ENCODE results near the gene ROBO3.

Gene ROBO3, protein sequence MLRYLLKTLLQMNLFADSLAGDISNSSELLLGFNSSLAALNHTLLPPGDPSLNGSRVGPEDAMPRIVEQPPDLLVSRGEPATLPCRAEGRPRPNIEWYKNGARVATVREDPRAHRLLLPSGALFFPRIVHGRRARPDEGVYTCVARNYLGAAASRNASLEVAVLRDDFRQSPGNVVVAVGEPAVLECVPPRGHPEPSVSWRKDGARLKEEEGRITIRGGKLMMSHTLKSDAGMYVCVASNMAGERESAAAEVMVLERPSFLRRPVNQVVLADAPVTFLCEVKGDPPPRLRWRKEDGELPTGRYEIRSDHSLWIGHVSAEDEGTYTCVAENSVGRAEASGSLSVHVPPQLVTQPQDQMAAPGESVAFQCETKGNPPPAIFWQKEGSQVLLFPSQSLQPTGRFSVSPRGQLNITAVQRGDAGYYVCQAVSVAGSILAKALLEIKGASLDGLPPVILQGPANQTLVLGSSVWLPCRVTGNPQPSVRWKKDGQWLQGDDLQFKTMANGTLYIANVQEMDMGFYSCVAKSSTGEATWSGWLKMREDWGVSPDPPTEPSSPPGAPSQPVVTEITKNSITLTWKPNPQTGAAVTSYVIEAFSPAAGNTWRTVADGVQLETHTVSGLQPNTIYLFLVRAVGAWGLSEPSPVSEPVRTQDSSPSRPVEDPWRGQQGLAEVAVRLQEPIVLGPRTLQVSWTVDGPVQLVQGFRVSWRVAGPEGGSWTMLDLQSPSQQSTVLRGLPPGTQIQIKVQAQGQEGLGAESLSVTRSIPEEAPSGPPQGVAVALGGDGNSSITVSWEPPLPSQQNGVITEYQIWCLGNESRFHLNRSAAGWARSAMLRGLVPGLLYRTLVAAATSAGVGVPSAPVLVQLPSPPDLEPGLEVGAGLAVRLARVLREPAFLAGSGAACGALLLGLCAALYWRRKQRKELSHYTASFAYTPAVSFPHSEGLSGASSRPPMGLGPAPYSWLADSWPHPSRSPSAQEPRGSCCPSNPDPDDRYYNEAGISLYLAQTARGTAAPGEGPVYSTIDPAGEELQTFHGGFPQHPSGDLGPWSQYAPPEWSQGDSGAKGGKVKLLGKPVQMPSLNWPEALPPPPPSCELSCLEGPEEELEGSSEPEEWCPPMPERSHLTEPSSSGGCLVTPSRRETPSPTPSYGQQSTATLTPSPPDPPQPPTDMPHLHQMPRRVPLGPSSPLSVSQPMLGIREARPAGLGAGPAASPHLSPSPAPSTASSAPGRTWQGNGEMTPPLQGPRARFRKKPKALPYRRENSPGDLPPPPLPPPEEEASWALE (N-terminal part only)

DNA sequence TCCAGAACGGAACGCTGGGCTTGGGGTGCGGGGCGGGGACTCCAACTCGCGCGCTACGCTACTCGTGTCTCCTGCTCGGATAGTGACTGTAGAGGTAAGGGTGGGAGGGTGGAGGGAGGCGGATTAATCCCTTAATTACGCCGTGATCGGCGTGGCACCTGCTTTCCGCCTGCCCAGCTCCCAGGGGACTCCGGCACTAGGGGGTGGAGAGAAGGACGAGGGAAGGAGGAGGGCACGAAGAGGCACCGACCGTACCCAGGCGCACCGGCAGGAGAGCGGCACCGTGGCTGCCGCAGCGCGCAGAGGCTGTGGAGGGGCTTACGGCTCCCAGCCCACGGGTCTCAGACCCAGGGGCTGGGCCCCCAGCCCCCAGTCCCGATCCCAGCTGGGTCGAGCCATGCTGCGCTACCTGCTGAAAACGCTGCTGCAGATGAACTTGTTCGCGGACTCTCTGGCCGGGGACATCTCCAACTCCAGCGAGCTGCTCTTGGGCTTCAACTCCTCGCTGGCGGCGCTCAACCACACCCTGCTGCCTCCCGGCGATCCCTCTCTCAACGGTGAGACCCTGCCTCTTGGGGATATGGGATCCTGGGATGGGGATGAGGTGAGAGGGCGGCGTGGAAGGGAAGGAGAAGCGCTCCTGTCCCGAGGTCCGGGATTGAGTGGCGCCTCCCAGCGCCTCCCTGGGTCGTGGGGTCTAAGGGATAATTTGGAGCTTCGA is at the start of gene ROBO3:
Gene ROBO3 (plus strand): TSS at position 252 of the 721 bp plus-strand sequence. CDS start 146 bp downstream, at position 398.
- no peak for DNase-seq (ENCODE audit: low read depth)

DNA sequence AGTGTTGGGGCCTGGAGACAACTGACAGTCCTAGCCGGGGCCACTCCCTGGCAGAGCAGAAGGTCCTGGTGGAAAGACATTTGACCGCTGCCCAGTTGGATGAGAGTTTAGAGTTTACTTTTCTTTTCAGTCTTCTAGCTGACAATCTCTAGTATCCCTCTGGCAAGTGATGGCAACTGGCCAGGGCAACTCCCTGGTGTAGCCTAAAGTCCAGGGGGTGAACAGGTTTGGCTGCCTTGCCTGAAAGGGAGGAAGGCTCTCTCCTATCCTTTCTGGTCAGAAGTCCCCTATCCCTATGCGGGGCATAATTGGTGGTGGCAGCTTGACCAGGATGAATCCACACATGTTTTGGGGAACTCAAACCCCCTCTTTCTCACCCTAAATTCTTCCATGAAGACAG is 48.2 kb upstream of the ROBO3 start:
- no peak for DNase-seq (ENCODE audit: low read depth)

DNA sequence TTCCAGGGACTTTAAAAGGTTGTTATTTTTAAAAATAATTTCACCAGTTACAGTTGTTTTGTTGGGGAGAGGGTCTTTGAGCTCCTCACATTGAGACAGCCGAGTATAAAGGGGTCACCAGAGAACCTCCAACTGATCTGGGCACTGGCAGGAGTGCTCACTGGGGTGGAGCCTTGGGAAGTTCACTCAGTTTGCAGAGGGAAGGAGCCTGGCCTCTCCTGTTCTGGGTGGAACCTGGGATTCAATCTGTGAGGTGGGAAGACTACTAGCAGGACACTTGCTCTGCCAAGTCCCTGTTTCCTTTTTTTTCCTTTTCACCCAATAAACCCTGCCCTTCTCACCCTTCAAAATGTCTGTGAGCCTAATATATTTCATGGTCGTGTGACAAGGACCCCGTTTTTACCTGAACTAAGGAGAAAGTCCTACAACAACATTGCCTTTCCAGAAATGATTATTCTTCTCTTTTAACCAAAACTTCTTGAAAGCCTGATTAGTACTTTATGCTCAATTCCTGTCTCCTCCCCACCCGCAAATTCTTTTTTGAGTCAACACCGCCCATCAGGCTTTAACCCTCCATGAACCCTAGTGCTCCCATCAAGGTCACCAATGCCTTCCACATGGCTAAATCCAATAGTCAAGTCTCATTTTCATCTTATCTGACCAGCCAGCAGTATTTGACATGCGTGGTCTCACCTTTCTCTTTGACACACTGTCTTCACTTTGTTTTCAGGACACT is 43.1 kb upstream of the ROBO3 start:
- DNase-seq (ENCODE audit: low read depth) = no peak

DNA sequence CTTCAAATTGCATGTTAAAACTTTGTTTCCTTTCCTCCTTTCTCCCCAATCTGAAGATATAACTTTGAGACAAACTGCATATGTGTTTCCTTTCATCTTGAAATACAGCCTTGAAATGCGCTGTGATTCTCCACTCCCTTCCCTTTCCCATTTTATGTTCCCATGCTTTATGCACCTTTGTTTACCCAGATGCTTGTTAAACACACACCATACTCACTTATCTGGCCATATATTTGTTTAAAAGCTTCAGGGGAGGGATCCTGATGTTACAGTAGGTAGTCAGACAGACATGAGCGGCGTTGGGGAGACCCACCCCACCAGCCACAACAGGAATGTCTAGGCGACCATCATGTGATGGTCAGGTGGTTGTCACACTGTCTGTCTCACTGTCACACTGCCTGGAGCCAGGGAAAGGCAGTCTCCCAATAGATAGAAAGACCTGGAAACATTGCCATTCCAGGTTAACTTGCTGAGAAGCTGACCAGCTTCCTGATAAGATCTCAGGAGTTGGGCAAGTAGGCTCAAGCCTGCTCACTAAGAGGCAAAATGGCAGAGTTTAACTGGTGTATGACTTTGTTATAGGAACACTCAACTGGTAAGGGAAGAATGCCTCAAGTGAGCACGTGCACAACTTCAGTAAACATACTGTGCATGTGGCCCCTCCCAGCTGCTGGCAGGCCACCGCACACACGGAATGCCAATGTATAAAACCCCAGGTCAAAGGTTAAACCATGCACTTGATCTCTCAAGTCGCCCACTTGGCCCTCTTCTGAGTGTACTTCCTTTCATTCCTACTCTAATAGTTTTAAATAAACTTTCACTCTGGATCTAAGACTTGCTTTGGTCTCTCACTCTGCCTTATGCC is 41.5 kb upstream of the ROBO3 start:
- DNase-seq (ENCODE audit: low read depth) = no peak

DNA sequence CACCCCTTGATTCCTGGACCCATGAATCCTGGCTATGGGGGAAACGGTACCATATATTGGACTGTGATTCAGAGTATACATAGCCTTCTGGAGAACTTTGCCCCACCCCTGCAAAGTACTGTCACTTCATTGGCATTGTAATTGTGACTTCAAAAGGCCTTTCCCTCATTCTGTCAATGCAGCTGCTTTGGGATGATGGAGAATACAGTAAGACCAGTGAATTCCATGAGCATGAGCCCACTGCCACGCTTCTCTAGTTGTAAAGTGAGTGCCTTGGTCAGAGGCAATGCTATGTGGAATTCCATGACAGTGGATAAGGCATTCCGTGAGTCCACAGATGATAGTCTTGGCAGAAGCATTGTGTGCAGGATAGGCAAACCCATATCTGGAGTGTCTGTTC is 39.4 kb upstream of the ROBO3 start:
- DNase-seq (ENCODE audit: low read depth) = no peak

DNA sequence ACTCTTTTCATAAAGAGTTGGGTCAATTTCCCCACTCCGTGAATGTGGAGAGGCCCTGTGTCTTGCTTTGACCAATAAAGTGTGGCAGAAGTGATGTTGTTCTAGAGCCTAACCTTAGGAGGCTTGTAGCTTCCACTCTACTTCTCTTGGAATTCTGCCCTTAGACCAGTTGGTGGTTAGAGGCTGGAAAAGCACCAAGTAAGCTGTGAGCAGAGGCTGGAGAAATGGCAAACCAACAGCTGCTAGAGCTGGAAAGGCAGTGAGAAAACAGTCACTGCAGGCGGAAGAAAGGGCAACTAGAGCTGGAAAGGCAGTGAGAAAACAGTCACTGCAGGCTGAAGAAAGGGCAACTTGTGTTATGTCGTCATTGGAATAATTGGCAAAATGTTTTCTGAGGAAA is 35.2 kb upstream of the ROBO3 start:
- DNase-seq (ENCODE audit: low read depth) = no peak

DNA sequence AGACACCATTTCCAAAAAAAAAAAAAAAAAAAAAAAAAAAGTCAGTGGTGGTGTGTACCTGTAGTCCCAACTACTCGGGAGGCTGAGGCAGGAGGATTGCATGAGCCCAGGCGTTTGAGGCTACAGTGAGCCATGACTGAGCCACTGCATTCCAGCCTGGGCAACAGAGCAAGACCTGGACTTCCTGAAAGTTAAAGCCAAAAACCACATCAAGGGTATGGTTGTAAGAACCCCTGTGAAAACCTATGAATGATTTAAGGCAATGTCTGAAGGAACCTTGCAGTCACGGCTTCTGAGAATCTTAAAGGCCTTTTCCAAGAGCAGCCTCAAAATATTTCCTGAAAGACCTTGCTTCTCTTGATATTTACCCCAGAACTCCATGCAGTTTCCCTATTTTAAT is 34.5 kb upstream of the ROBO3 start:
- no peak for DNase-seq (ENCODE audit: low read depth)

DNA sequence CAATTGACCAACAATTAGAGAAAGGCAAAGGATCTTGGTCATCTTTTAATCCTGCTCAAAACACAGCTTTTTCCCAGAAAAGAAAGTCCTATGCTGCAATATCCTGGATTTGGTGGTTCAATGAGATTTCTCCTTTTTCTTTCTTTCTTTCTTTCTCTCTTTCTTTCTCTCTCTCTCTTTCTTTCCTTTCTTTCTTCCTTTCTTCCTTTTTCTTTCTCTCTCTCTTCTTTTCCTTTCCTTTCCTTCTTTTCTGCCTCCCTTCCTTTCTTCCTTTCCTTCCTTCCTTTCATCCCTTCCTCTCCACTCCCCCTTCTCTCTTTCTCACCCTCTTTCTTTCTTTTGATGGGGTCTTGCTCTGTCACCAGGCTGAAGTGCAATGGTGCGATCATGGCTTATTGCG is 33.3 kb upstream of the ROBO3 start:
- DNase-seq (ENCODE audit: low read depth) = no peak

DNA sequence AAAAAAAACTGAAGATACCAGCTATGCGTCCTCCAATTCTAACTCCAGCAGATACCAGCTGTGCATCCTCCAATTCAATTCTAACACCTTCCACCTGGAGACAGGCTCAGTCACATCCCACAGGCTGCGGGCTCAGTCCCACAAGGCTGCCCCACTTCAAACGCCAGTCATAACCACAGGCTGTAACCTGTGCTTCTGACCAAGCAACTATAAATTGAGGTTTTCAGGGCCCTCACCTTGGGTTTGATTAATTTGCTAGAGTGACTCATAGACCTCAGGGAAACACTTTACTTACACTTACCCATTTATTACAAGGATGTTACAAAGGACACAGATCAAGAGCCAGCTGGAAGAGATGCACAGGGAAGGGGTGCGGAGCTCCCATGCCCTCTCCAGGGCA is 32.7 kb upstream of the ROBO3 start:
- DNase-seq (ENCODE audit: low read depth) = no peak

DNA sequence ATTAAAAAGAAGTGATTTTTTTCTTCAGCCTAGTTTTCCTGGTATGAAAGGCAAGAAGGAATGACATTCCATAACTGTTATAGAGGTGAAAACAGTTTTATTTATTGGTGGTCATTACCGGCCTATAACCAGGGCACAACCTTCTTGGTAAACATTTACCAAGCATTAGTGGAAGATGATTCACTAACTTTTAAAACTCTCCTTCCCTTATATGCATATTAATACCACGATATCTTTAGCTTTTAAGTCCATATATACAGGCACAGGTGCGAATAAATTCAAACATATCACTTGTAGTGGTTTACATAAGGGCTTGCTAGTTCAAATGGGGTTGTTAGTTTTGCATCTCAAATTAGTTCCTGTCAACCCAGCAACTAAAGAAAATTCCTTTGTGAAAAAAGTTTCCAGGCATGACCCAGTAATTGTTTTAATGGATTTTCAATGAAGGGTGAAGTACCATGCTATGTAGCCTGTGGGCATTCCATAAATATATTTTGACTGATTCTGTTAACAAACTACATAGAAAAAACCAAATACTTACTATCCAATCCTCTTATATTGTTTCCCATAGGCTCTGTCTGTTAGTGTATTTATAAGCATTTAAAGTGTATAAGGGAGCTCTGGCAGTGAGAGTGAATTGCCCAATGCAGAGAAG is 30.6 kb upstream of the ROBO3 start:
- no peak for DNase-seq (ENCODE audit: low read depth)

DNA sequence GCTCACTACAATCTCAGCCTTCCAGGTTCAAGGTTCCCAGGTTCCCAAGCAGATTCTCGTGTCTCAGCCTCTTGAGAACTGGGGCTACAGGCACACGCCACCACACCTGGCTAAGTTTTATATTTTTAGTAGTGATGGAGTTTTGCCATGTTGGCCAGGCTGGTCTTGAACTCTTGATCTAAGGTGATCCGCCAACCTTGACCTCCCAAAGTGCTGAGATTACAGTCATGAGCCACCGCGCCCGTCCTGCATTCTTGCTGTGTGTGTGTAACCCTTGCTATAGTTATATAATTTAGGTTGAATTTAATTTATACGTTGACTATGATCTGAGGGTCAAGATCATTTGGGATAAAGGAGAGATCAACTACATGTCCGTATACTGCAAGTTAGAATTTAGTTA is 29.3 kb upstream of the ROBO3 start:
- DNase-seq (ENCODE audit: low read depth) = no peak

DNA sequence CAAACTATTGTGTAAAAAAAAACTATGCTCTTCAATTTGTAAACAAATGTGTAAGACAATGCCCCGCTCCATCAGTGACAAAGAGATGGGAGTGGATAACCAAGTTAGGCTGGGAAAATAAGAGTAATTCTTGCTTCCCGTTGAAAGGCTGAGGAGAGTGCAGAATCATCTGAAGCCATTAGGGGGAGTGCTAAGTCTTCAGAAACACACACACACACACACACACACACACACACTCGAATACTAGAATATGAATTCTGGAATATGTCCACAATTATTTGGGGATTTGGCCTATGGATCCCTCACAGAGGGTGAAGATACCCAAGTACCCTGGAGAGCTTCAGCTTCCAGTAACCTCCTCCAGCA is 27.8 kb upstream of the ROBO3 start:
- DNase-seq (ENCODE audit: low read depth) = peak; percentile 91

DNA sequence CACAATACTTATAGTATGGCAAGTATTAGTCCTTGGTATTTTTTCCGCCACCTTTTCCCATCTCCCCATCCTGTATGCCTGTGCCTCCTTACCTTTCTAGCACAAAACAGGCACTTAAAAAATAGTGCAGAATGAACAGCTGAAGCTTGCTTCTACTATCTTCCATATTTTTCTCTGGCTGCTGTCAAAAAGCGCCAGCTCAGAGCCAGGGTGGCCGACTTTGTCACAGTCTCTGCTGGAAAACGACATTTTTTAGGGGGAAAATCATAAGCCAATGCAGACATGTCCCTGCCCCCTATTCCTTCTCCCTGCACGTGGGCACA is 26.5 kb upstream of the ROBO3 start:
- DNase-seq (ENCODE audit: low read depth) = no peak

DNA sequence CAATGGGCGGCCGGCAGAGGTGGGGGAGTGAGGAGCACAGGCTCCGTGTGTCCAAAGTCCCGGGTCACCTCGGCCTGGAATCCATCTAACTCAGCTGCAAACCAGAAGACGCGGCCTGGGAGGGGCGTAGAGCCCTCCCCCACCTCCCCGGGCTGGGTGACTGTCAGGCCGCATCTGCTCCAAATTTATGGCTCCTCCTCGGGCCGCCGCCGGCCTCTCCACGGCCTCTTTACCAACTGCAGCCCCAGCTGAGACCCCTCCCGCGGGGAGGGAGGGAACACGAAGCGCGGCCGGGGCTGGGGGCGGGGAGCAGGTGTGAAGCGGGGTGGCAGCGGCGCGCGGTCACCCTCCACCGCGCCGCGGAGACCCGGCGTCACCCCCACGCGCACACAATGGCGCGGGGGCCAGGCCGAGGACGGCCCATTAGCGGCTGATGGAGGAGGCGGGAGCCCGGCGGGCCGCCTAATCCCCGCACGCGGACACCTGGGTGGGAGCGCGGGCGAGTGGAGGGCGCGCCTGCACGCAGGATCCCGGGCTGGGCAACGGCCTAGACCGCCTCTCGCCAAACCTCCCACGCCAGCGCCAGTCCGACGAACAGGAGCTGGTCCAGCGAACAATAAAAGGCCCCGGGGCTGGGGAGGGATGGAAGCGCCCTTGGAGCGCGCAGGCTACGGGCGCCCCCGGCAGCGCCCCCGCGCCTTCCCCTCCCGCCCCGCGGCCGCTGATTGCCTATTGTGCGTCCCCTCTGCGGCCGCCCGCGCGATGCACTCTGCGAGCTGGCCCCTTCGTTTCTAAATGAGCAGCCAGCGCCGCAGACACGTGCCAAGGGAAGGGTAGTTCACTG is 25.9 kb upstream of the ROBO3 start:
- no peak for DNase-seq (ENCODE audit: low read depth)

DNA sequence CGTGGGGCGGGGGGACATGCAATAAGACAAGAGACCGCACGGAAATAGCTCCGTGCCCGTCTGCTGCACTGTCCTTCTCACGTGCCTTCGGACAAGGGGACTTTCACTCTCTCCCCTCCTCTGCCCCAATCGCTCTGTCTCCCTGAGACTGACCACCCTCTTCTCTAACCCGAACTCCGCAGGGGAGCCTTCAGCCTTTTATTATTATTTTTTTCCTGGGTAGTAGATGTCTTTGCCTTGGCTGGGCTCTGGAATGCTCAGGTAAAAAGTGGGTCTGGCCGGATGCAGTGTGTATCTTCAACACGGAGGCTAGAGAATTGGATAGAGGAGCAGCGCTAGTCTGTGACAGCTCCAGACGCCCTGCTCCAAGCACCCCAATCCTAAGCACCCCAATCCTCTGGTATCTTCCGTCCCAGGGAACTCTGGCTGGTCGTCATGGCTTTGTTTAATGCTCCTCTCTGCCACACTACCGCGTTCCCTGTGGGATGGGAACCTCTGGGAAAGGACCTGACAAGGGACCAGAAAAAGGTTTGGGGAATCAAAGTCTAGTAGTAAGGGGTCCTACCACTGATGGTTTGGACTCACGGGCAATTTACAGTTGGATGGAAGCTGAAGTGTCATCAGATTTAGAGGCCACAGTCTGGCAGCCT is 25.1 kb upstream of the ROBO3 start:
- DNase-seq (ENCODE audit: low read depth) = no peak

DNA sequence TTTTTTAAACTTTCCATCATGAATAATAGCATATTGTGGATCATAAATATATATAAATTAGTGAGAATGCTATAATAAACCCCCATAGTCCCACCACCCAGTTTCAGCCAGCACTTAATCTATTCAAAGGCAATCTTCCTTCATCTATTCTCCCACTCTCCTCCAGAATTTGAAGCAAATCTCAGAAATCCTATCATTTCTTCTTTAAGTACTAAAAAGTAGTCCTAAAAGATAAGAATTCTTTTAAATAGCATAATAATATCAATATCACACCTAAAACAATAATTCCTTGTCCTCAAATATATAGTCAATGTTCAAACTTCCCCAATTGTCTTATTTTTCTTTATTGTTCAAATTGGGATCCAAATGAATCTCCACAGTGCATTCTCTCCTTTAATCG is 24.6 kb upstream of the ROBO3 start:
- no peak for DNase-seq (ENCODE audit: low read depth)

DNA sequence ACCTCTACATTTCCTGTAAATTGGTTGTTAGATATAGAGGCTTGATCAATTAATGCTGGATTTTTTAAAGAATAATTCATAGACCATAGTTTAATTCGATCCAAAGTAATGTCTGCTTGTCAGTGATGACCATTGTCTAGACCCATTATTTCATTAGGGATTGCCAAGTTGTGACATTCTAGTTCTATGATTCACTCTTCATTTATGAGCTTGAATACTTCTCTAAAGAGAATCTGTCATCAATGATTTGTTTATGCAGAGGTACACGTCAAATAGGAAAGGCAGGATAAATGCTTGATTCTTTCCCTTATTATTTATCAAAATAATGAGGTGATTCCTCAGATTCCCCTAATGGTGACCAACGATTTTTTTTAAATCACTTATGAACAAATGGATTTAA is 24.0 kb upstream of the ROBO3 start:
- DNase-seq (ENCODE audit: low read depth) = no peak

DNA sequence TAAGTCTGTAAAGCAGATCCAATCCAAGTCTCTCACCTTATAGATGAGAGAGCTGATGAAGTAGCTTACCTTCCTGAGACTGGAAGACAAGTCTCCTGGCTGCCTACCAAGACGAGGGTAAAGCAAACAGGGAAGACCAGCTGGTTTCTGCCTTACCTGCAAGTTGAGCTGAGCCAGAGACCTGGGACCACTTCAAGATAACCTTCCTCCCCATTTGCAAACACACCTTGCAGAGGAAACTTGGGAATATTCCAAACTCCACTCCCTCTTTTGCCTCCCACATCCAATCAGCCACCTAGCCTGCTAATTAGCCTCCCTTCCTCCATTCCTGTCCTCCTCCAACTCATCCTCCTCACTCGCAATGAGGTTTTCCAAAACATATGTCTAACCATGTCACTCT is 23.4 kb upstream of the ROBO3 start:
- no peak for DNase-seq (ENCODE audit: low read depth)

Data from fibroblast of gingiva (primary cell).